Uterus (tissue), 4 donors: ENCODE results near the gene UNC13B. TPM values are rescaled to one million over a fixed set of nuclear protein-coding genes. Genes with fewer than 3 reads are reported as not detected.

Experiments used
- DNase-seq, 2 donors: peaks; one replicate each; pipeline ENCODE4 v3.0.0-alpha.2; 2019 to 2020
- H3K27ac ChIP-seq, 2 donors: fragments of 200-600 bp; sonication (generic); 1 replicate in 1 of 2; 2 replicates in 1 of 2; pipeline ENCODE4 v1.5.1; 2016 to 2018
- H3K27me3 ChIP-seq, 2 donors: fragments of 200-600 bp; sonication (generic); one replicate each; pipeline ENCODE4 v1.5.1; 2018 to 2019; ENCODE audit warnings: control low read depth in 1 of 2
- H3K36me3 ChIP-seq, 2 donors: fragments of 200-600 bp; sonication (generic); one replicate each; pipeline ENCODE4 v1.5.1; 2019; ENCODE audit warnings: control low read depth in 1 of 2
- H3K4me1 ChIP-seq, 2 donors: fragments of 200-600 bp; sonication (generic); one replicate each; pipeline ENCODE4 v1.5.1; 2018 to 2019; ENCODE audit warnings: control low read depth in 1 of 2
- H3K4me3 ChIP-seq, 2 donors: fragments of 200-600 bp; sonication (generic); 1 replicate in 1 of 2; 2 replicates in 1 of 2; pipeline ENCODE4 v1.5.1; 2018 to 2019; ENCODE audit warnings: mild to moderate bottlenecking in 1 of 2
- H3K9me3 ChIP-seq, 2 donors: fragments of 200-600 bp; sonication (generic); one replicate each; pipeline ENCODE4 v1.5.1; 2019; ENCODE audit warnings: control low read depth in 1 of 2
- POLR2A ChIP-seq, 2 donors: fragments of 450-650 bp; IDR thresholded peaks; one replicate each; pipeline ENCODE4 v1.6.1; 2016; ENCODE audit warnings: antibody characterized with exemption in 2 of 2, mild to moderate bottlenecking in 1 of 2, moderate library complexity in 1 of 2
- intact Hi-C: fragments of 100-400 bp; cut with DNase I; formaldehyde crosslinking; loops from one replicate; pipeline ENCODE4 v1.15.1; 2023; ENCODE audit warnings: low total_unique reads
- total RNA-seq, 4 donors: library from RNA; depleted of rRNA in 3 of 4; stranded (reverse); fragments of >200 nt in 3 of 4; gene quantifications; one replicate each; pipeline versions ENCODE4 v1.1.0 to v1.2.4, GENCODE V29; 2014 to 2023
- TF ChIP-seq, protein P1 (sequence below), 4 experiments: fragments of 200-600 bp in 2 of 4; fragments of 450-650 bp in 2 of 4; sonication (generic) in 2 of 4; IDR thresholded peaks; one replicate each; pipeline ENCODE4 v1.5.1; 2016 to 2019; ENCODE audit warnings: antibody characterized with exemption in 4 of 4, mild to moderate bottlenecking in 2 of 4, moderate library complexity in 1 of 4
- donor health status: DM: yes; HTN: yes; CAD: no.

Gene UNC13B
- total RNA-seq, 4 donors from 2014 or later: 11.2 to 37.1 (median 14.6) TPM

DNA sequence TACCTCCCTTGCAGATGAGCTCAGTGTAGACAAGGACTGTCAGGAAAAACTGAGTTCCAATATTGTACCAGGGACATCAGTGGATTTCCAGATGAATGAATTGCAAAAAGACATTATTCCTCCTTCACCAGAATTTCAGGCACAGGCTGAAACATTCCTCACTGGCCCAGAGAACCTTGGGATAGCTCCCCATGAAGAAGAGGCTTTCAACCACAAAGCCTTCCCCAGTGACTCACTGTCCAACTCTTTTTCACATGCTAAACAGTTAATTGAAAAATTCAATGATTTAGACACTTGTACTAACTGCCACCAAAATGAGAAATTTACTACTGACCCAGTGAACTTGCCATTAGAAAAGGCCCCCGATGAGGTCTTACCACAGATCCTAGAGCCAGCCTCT, 144.5 kb downstream of the UNC13B start:
- no peak overlapping the region for H3K27ac ChIP-seq
- H3K4me3 ChIP-seq: no peak overlapping the region
- no peaks in the 10 kb centered on the region for H3K36me3 ChIP-seq
- H3K27me3 ChIP-seq: no peaks in the 10 kb centered on the region
- intact Hi-C loops: no loop called here
- no peak for DNase-seq
- no peaks in the 10 kb centered on the region for H3K9me3 ChIP-seq
- TF ChIP-seq, protein P1, sequence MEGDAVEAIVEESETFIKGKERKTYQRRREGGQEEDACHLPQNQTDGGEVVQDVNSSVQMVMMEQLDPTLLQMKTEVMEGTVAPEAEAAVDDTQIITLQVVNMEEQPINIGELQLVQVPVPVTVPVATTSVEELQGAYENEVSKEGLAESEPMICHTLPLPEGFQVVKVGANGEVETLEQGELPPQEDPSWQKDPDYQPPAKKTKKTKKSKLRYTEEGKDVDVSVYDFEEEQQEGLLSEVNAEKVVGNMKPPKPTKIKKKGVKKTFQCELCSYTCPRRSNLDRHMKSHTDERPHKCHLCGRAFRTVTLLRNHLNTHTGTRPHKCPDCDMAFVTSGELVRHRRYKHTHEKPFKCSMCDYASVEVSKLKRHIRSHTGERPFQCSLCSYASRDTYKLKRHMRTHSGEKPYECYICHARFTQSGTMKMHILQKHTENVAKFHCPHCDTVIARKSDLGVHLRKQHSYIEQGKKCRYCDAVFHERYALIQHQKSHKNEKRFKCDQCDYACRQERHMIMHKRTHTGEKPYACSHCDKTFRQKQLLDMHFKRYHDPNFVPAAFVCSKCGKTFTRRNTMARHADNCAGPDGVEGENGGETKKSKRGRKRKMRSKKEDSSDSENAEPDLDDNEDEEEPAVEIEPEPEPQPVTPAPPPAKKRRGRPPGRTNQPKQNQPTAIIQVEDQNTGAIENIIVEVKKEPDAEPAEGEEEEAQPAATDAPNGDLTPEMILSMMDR (IDR thresholded peaks at IDR 0.05): no peak
- TF ChIP-seq POLR2A (IDR thresholded peaks at IDR 0.05): no peak
- no peaks in the 10 kb centered on the region for H3K4me1 ChIP-seq

DNA sequence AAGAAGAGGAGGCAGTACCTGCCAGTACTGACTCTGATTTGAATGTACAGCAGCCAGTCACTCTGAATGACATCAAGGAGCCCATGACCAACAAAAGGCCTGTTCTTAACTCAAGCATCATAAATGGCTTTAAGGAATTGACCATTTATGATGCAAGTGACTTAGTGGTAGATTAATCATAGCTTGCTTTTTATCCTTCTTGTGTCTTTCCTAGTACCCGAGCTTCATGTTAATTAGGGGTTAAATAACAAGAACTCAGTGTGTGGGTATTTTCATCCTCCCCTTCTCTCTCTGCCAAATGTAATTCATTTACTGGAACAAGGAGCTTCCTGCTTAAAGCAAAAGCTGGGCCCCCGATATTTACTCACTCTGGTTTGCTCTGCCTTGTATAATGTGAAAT, 146.5 kb downstream of the UNC13B start:
- Histone ChIP-seq H3K4me3 (no peak overlapping the region), H3K27me3 (no peaks in the 10 kb centered on the region), H3K4me1 (no peaks in the 10 kb centered on the region), H3K9me3 (no peaks in the 10 kb centered on the region), H3K36me3 (no peaks in the 10 kb centered on the region), H3K27ac (no peak overlapping the region)
- intact Hi-C loops: no loop called here
- TF ChIP-seq POLR2A (IDR thresholded peaks at IDR 0.05): no peak
- DNase-seq: no peak

DNA sequence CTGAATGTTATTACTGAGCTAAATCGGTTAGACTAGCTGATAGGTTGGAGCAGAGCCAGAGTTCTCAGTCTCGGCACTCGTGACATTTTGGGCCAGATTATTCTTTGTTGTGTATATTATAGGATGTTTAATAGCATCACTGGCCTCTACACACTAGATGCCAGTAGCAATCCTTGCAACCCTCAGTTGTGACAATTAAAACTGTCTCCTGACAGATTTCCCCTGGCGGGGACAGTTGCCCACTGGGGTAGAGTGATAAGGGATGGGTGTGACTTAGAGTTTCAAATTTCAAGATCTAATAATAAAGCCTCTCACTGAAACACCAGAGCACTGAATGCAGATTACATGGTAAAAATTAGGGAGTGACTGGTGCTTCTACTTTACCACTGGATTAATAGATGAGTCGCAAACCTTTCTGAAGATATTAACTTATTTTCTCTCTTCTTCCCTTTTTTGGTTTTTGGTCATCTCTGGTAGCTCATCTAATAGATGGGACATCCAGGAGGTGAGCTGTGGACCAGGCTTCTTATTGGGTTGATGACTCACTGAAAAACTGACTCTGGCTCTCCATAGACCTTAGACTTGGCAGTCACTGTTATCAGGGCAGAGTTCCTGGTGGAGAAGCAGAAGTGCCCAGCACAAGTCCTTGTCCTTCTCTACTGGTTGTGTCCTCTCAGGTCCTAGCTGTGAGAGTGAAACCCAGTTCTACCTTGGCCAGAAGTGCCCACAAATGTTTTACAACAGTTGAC, 150.3 kb downstream of the UNC13B start:
- no peaks in the 10 kb centered on the region for H3K36me3 ChIP-seq
- H3K27me3 ChIP-seq: no peaks in the 10 kb centered on the region
- H3K4me1 ChIP-seq: no peaks in the 10 kb centered on the region
- H3K27ac ChIP-seq: no peak overlapping the region
- TF ChIP-seq POLR2A (IDR thresholded peaks at IDR 0.05): no peak
- TF ChIP-seq, protein P1 (IDR thresholded peaks at IDR 0.05): no peak
- H3K4me3 ChIP-seq: no peak overlapping the region
- H3K9me3 ChIP-seq: no peaks in the 10 kb centered on the region
- intact Hi-C loops: no loop called here
- DNase-seq: no peak

DNA sequence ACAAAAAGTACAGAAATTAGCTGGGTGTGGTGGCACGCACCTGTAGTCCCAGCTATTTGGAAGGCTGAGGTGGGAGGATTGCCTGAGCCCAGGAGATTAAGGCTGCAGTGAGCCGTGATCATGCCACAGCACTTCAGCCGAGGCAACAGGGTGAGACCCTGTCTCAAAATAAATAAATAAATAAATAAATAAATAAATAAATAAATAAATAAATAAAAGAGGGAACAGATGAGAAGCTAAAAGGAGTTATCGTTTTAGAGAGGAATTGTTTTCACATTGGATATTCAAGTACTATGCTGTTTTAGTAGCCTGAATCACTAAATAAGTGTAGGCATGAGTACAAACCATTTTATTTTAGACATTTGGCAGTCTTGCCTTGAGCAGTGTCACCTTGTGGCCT, 151.7 kb downstream of the UNC13B start:
- Histone ChIP-seq H3K27ac (no peak overlapping the region), H3K4me1 (no peaks in the 10 kb centered on the region), H3K4me3 (no peak overlapping the region), H3K36me3 (no peaks in the 10 kb centered on the region), H3K9me3 (no peaks in the 10 kb centered on the region), H3K27me3 (no peaks in the 10 kb centered on the region)
- intact Hi-C loops: no loop called here
- no peak for DNase-seq
- TF ChIP-seq POLR2A (IDR thresholded peaks at IDR 0.05): no peak
- TF ChIP-seq, protein P1 (IDR thresholded peaks at IDR 0.05): no peak

DNA sequence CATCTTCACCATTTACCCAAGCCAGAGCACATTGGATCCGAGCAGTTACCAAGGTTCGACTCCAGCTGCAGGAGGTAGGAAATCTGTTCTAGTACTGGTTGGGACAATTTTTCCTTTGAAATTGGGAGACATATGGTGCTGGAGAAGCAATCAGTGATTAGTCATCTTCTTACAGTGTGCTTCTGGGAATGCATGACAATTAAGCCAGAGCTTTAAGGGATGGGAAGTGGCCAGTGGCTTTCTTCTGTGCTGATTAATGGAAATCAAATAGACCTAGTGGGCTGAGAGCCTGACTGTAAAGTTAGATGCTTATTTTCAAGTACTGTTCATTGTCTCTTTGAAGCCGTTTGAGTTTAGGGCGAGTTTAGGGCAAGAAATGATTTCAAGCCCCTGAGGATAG, 152.1 kb downstream of the UNC13B start:
- intact Hi-C loops: no loop called here
- Histone ChIP-seq H3K9me3 (no peaks in the 10 kb centered on the region), H3K36me3 (no peaks in the 10 kb centered on the region), H3K4me1 (no peaks in the 10 kb centered on the region), H3K4me3 (no peak overlapping the region), H3K27me3 (no peaks in the 10 kb centered on the region), H3K27ac (no peak overlapping the region)
- TF ChIP-seq POLR2A (IDR thresholded peaks at IDR 0.05): no peak
- TF ChIP-seq, protein P1 (IDR thresholded peaks at IDR 0.05): no peak
- DNase-seq: no peak
